NCI-H2107 treated with DMSO at 0.1 percent for 48 hours (cell line): ENCODE results near the gene CCDC88B.

ENCODE experiments used
- DNase-seq: peaks from one replicate; lab custom pipeline; 2025; ENCODE audit not compliant: unreplicated experiment; lab: John Stamatoyannopoulos, UW

CCDC88B gene

DNA sequence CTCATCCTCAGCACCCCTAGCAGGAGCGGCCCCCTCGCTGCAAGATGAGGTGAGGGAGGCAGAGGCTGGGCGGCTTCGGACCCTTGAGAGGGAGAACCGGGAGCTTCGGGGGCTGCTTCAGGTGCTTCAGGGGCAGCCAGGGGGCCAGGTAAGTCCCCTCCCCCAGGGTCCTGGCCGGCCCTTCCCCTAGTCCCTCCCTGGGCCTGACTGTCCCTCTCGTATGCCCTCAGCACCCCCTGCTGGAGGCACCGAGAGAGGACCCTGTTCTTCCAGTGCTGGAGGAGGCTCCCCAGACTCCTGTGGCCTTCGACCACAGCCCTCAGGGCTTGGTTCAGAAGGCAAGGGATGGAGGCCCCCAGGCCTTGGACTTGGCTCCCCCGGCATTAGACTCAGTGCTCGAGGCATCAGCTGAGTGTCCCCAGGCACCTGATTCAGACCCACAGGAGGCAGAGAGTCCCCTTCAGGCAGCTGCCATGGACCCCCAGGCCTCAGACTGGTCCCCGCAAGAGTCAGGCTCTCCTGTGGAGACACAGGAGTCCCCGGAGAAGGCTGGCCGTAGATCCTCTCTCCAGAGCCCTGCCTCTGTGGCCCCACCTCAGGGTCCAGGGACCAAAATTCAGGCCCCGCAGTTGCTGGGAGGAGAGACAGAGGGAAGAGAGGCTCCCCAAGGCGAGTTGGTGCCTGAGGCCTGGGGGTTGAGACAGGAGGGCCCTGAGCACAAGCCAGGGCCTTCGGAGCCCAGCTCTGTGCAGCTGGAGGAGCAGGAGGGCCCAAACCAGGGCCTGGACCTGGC lies 4.0 kb downstream of the CCDC88B start:
- DNase-seq: no peak

DNA sequence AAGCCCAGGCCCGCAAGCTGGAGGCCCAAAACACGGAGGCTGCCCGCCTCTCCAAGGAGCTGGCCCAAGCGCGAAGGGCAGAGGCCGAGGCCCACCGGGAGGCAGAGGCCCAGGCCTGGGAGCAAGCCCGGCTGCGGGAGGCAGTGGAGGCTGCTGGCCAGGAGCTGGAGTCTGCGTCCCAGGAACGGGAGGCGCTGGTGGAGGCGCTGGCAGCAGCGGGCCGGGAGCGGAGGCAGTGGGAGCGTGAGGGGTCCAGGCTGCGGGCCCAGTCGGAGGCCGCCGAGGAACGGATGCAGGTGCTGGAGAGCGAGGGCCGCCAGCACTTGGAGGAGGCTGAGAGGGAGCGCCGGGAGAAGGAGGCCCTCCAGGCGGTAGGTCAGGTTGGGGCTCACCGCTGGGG lies 4.8 kb downstream of the CCDC88B start:
- DNase-seq: no peak

DNA sequence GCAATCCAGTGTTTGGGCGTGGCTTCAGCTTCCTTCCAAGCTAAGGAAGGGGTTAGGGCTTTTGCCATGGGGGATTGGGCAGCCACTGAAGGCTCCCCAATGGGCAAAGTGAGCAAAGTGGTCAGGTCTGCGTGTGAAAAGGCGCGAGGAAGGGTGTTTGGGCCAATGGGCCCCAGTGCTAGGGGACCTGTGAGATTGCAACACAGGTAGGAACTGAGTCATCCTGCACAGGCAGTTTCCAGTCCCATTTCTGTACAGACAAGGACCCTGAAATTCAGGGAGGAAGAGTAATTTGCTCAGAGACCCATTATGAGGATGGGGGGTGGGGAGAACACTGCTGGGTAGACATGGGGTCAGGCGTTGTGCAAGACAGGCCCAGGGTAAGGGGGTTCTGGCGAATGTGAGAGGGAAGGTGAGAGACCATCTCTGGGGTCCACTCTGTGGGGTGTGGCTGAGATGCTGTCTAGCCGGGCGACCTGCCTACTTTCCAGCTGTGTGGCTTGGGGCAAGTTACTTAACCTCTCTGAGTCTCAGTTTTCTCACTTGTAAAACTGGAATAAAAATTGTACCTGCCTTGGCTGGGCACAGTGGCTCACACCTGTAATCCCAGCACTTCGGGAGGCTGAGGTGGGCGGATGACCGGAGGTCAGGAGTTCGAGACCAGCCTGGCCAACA lies 7.3 kb downstream of the CCDC88B start:
- DNase-seq: no peak

DNA sequence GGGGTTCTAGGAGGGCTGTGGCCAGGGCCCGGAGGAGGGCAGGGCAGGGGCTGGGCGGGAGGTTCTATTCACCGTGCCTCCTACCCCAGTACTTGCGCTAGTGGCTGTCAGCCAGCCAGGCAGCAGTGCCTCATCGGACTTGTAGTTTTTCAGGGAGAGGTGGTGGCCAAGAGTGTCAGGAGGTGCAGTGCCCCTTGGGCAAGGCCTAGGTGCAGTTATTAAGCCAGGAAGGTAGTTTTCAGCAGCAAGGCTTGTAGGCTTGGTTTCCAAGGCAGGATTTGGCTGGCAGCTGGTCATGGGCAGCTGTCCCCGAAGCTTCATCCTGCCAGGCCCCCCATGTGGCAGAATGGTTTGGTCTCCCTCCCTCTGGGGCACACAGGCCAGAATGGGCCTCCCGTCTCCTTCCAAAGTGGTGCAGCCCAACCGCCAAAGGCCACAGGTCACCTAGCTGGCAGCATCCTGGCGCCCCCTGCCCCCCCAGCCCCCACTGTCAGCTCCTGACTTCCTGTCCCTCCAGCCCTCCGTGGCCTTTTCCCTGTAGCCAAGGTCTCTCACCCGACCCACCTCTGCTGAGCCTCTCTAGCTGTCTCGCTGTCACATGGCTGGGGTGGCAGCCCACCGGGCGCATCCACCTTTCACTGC lies 8.5 kb downstream of the CCDC88B start:
- DNase-seq: no peak

DNA sequence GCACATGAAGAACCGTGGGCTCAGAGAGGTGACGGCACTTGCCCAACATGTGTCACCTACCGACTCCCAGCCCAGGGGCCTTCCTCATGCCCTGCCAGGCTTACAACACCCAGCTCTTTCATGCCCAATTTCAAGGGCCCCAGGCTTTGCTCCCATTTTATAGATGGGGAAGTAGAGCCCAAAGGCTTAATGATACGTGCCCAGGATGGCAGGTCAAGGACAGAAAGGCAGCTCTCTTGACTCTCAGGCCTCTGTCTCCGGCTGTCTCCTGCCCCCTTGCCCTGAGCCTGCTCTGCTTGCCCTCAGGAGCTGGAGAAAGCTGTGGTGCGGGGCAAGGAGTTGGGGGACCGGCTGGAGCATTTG lies 9.0 kb downstream of the CCDC88B start:
- DNase-seq: no peak

DNA sequence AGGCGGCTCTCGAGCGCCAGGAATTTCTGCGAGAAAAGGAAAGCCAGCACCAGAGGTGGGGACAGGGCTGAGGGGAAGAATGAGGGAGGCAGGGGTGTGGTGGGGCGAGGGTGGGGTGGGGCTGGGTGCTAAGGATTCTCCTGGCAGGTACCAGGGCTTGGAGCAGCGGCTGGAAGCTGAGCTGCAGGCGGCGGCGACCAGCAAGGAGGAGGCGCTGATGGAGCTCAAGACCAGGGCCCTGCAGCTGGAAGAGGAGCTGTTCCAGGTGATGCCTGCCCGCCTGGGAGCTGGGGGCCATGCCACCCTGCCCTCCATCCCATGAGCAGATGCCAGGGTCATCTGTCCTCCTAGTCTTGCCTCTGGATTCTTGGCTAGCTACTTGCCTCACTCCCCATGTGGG lies 9.4 kb downstream of the CCDC88B start:
- no peak for DNase-seq

DNA sequence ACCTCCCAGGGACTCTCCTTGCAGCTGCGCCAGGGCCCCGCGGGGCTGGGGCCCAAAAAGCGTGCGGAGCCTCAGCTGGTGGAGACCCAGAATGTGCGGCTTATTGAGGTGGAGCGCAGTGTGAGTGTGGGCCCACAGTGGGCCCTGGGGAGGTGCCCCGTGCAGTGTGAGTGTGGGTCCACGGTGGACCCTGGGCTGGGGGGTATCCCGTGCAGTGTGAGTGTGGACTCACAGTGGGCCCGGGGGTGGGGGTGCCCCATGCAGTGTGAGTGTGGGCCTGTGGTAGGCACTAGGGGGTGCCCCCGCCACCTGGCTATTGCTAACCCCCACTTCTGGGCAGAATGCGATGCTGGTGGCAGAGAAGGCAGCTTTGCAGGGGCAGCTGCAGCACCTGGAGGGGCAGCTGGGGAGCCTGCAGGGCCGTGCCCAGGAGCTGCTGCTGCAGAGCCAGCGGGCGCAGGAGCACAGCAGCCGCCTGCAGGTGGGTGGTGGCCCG lies 11.2 kb downstream of the CCDC88B start:
- no peak for DNase-seq

DNA sequence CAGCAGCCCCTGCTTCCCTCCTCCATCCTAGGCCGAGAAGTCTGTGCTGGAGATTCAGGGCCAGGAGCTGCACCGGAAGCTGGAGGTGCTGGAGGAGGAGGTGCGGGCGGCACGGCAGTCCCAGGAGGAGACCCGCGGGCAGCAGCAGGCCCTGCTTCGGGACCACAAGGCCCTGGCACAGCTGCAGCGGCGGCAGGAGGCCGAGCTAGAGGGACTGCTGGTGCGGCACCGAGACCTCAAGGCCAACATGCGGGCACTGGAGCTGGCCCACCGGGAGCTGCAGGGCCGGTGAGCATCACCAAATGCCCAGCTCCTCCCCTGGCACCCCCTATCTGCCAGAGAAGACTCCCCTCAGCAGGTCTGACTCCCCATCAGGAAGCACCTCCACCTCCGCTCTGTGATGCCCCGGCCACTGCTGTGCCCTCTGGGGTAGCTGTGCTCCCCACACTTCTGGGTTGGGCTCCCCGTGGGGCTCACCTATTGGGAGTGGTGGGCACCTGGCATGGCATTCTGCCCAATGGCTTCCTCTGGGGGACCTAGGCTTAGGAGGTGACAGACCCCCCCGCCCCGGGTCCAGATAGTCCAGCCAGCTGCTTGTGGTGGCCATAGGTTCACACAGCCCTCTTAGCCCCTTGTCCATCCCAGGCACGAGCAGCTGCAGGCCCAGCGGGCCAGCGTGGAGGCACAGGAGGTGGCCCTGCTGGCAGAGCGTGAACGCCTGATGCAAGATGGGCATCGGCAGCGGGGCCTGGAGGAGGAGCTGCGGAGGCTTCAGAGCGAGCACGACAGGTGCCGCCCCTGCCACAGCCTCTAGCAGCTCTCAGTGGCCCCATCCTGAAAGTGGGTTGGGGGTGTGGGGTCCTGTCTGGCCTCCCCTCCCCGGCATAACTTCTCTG lies 12.3 kb downstream of the CCDC88B start:
- peak; percentile 54 for DNase-seq

DNA sequence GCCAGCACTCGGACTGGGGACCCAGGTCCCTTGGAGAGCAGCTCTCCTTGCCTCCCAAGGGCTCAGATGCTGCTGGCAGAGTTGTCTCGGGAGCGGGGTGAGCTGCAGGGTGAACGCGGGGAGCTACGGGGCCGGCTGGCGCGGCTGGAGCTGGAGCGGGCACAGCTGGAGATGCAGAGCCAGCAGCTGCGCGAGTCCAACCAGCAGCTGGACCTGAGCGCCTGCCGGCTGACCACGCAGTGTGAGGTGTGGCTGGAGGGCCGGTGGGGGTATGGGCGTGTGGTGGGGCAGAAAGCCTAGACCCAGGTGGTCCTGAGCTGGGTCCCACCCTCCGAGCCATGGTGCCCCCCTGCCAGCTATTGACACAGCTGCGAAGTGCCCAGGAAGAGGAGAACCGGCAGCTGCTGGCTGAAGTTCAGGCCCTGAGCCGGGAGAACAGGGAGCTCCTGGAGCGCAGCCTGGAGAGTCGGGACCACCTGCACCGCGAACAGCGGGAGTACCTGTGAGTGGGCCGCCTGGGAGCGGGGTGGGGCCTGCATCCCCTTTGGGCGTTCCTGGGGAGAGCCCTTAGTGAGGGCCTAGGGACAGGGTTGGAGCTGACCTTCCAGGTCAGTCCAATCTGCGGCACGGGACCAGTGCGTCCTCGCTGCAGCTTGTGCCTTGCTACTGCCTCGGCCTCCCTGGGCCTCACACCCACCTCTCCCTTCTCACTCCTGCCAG lies 13.2 kb downstream of the CCDC88B start:
- DNase-seq: peak; percentile 39

DNA sequence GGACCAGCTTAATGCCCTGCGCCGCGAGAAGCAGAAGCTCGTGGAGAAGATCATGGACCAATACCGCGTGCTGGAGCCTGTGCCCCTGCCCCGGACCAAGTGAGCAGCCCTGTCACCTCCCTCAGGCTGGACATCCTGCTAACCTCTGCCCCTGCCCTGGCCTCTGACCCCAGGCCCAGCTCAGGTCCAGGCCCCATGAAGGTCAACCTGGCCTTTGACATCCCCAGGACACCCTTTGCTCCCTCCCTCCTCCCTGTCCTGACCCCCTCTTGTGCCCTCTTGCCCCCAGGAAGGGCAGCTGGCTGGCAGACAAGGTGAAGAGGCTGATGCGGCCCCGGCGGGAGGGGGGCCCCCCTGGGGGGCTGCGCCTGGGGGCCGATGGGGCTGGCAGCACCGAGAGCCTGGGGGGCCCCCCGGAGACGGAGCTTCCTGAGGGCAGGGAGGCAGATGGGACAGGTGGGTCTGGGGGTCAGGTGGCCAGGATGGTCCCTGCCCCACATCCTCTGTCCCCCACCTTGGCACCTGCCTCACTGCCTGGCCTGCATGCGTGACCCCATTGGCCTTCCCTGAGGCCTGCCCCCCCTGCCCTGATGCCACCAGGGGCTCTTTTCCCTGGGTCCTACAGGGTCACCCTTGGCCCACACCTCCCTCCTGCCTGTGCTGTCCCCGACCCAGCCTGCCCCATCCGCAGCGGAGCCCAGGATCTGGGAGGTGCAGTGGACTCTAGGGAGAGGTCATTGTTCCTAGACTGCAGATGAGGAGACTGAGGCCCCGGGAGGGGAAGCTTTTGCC lies 13.9 kb downstream of the CCDC88B start:
- no peak for DNase-seq

DNA sequence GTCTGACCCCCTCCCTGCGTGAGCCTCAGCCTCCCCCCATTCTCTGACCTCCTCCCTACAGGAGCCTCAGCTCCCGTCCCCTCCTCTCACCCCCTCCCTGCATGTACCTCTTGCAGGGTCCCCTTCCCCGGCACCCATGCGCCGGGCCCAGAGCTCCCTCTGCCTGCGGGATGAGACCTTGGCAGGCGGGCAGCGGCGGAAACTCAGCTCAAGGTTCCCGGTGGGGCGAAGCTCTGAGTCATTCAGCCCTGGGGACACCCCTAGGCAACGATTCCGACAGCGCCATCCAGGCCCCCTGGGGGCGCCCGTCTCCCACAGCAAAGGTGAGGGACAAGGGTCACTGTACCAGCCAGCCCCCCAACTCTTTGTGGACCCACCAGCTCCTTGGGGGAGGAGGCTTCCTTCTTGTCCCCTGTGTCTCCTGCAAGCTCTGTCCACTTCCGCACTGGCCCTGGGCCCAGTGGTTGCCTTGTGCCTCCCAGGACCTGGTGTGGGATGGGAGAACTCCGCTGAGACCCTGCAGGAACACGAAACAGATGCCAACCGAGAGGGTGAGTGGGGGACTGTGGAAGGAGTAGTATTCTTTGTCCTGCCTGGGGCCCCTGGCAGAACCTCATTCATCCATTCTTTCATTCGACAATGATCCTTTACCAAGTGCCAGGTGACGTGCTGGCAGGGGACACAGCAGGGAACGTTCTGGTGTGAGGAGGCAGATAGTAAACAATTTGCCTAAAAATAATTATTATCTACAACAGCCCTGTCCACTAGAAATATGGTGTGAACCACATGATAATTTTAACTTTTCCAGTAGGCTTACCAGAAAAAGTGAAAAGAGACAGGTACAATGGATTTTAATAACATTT lies 15.3 kb downstream of the CCDC88B start:
- peak; percentile 38 for DNase-seq

DNA sequence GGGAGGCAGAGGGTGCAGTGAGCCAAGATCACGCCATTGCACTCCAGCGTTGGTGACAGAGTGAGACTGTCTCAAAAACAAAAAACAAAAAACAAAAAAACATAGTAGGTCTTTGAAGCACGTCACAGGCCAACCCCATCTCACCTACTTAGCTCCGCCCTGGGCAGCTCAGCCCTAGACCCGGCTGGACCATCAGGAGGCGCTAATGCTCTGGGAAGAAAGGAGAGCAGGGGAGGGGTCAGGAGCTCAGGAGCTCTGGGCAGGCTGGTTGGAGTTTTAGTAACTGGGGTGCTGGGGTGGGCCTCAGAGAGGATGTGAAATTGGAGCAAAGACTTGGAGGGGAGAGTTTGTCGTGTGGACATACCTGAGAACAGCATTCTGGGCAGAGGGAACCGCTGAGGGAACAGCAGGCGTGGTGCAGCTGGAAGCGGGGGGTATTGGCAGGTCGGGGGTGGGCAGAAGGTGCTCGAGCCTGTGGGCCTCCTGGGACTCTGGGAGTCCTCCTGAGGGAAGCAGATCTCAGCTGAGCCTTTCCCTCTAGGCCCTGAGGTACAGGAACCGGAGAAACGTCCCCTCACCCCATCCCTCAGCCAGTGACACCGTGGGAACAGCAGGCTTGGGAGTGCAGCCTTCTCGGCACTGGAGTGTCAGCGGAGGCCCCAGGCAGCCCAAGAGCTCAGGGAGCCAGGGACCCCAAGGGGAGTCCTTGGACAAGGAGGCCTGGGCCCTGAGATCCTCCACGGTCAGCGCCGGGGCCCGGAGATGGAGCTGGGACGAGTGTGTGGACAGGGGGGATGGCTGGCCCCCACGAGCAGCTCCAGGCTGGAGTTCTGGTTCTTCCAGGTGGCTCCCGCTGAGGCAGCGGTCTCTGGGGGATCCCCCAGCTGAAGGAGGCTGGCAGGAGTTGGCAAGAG lies 16.8 kb downstream of the CCDC88B start:
- peak; percentile 25 for DNase-seq

DNA sequence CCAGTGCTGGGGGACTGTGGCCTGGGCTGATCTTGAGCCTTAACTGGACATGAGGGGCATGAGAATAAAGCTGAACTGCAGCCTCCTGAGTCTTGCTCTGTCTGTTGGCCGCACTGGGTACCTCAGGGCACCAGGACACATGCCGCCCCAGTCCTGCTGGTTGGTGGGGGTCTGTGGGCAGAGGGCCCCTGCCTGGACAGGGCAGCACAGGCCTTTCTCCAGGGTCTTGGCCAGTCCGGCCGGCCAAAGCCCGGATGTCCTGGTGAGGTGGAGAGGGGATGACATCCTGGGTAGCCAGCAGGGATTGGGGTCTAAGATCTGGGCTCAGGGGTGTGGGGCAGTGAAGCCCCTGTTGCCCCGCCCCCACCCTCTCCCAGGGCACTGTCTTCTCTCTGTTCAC lies 17.4 kb downstream of the CCDC88B start:
- DNase-seq: no peak

DNA sequence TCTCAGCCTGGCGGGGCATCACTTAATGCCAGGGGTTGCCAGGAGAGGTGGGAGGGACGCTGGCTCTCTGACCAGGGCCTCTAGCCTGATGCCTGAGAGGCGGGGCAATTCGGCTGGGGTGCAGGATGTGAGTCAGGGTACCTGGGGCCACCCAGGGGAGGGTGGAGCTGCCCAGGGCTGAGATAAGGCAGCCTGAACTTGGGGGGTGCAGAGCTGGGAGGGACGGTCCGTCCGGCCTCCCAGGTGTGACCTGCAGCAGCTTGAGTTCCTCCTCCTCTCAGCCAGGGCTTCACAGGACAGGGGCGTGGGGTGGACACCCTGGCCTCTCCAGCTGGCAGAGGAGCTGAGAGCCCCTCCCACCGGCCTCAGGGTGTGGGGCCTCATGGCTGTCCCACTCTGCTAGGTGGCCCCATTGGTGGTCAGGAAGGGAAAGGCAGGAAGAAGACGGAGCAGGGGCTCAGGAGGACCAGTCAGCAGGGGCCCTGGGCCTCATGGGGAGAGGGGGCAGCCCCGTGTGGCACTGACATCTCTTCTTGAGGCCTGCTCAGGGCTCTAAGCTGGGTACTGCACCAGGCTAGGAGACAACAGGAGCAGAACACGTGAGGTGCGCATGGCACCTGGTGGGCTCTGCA lies 18.0 kb downstream of the CCDC88B start:
- DNase-seq: no peak

DNA sequence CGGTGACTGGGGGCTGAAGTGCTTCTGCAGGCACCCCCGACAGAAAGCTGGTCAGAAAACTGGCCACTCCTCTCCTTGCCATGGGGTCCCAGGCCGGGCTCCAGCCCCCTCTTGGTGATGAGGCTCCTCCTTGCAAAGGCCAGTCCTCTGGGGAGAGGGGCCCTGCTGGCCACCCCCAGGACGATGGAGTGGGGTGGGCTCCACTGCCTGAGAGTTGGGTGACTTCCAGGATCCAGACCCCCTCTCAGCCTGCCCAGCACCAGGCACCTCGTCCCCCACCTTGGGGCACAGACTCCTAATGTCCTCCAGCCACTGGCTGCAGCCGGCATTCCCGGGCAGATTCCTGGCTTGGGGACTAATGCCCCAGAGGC lies 18.5 kb downstream of the CCDC88B start:
- no peak for DNase-seq

DNA sequence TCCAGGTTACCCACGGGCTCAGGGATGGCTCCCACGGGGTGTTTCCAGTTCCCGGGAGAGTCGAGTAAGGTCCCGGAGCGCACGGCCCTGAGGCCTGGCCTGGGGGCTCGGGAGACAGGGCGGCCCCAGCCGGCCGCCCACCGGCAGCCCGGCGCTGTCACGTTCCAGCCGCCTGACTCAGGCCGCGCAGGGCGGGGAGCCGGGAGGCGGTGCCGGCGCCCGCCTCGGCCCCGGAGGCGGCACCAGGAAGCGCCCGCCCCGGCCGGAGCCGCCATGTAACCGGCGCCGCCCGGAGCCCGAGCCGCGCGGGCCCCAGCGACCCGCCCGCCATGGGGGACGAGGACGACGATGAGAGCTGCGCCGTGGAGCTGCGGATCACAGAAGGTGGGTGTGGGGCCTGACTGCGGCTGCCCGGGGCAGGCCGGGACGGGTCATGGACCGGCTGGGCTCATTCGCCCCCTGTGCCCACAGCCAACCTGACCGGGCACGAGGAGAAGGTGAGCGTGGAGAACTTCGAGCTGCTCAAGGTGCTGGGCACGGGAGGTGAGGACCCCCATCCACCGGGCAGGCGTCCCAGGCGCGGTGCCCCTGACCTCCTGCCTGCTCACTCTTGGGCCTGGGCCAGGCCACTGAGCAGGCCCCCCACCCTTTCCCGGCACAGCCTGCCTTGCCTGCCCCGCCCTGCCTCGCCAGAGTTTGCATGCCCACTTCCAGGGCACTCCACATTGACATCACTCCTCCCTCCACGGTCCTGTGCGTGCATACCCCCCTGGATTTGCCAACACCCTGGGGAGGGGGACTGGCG lies 19.1 kb downstream of the CCDC88B start, which contains the start of gene RPS6KA4:
Gene RPS6KA4 (plus strand): TSS at position 256 of the 805 bp plus-strand sequence. CDS start 74 bp downstream, at position 330.
- no peak for DNase-seq
